ENCODE results near the gene RBKS.
"Not testable (repeated sequence)": the region's sequence is repeated elsewhere in the genome, so short reads cannot be mapped to it uniquely, and the experiment has no call there.

The RBKS gene

DNA sequence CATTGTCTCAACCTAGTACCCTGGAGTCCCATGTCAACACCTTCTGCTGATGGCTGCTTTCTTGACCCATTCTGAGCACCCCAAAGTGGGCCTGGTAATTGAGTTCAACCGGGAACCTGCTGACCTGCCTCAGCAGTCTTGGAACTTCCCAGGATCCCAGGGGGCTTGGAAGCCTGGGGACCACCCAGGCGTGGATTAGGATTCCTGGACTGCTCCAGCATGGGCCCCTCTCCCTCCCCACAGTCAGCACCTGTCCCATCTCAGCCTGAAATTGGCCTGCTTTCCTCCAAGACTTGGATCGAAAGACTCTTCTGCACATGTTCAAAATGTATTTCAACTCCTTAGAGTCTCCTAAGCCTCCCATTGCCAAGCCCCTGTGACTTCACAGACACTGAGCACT, 134.1 kb downstream of the RBKS start:
- DNase-seq: no peak

DNA sequence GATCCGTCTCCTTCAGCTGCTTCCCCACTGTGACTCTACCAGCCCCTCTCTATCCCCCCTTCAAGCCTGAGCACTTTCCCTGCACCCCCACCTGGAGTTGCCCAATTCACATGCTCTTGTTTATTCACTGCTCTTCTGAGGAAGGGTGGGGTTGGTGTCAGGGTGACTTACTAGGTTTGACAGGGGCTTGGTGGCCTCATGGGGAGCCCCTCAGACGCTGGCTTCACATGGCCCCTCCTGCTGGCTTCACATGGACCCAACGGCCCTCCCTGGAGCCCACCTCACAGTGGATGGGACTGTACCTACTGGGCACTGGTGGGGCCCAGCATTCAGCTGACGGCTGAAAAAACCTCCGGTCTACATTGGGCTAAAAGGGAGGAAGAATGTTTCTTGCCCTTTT, 135.4 kb downstream of the RBKS start:
- no peak for DNase-seq

DNA sequence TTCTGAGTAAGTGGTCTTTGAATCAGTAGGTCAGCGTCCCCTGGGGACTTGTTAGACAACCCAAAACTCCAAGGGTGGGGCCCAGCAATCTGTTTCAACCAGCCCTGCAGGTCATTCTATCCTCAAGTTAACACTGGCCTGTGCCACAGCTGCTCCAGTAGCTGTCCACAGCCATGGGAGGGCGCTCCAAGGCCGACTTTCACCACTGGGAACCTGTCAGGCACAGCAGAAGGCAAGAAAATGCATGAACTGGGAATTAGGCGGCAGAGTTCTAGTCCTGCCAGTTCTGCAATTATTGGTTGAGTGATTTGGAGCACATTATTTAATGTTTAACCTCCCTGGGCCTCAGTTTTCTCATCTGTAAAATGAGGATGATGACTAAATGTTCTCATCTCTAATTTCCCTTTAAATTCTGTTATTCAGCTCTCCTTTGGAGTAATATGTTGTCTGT, 136.0 kb downstream of the RBKS start:
- DNase-seq: no peak

DNA sequence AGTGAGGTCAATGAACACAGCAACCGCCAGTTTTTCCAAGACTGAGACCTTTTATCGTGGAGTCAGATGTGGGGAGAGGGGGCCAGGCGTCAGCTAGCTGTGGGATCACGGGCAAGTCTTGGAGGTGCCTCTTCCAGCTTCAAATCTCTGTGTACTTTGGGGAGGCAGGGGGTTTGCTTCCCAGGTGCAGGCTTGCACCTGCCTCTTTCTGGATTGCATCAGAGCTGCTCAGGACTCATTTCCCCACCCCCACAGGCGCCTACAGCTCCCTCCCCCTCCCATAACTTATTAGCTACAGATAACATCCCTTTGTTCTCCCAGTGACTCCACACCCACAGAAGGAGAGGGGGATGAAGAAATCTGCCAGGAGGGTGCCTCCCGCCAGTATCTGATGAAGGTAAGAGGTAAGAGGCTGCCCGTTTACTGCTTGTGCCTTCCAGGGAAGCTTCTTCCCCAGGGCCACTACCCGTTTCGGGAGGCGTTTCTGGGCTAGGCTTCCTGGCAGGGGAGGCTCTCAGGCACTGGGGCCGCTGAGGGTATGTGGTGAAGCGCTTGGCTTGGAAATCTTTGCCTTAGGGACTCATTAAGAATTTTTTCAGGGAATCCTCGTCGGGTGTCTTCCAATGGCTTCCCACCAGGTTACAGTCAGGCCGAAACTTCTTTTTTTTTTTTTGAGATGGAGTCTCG, 137.5 kb downstream of the RBKS start:
- no peak for DNase-seq

DNA sequence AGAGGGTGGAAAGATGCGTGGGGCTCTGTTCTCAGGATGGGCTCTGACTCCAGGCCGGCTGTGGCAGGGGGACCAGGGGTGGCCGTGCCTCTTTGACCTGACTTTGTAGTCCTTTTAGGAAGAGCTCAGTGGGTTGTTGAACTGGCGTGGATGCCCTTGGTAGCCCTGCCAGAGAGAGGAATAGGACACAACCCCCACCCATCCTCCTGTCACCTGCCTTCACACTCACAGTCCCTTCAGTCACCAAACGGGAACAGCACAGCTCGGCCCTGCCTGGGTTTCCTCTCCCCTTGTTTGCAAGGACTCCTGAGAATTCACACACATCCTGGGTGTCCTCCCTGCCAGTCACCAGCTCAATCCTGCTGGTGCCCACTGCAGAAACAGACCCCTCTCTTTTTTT, 138.8 kb downstream of the RBKS start:
- DNase-seq: no peak

DNA sequence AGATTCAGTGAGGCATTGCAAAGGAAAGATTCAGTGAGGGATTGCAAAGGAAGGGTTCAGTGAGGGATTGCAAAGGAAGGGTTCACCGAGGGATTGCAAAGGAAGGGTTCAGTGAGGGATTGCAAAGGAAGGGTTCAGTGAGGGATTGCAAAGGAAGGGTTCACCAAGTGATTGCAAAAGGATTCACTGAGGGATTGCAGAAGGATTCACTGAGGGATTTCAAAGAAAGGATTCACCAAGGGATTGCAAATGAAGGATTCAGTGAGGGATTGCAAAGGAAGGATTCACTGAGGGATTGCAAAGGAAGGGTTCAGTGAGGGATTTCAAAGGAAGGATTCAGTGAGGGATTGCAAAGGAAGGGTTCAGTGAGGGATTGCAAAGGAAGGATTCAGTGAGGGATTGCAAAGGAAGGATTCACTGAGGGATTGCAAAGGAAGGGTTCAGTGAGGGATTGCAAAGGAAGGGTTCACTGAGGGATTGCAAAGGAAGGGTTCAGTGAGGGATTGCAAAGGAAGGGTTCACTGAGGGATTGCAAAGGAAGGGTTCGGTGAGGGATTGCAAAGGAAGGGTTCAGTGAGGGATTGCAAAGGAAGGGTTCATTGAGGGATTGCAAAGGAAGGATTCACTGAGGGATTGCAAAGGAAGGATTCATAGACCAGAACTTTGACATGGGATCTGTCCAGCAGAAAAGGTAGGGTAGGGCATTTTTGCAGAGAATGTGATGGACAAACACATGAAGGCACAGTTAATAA, 141.2 kb downstream of the RBKS start:
- not testable (repeated sequence) for DNase-seq

DNA sequence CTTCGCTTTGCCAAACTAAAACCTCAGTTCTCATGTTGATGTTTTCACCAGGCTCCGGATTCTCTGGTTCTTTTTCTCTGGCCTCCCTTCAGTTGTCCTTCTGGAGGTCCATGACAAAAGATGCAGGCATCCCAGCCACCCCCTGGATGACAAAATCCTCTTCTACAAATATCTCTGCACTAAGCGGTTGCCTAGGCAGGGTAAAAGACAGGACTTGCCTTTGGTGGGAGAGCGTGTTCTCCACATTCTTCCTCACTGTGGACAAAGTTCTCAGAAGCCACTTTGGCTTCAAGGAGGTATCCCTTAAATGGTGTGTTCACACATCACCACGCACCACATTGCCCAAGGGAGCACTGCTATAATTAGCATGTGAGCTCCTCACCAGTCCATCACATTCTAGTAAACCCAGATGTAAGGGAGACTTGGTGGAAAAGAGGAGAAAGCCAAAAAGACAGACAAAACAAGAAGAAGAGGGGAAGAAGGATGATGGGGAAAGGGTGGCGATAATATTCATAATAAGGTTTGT, 142.3 kb downstream of the RBKS start:
- DNase-seq: no peak

DNA sequence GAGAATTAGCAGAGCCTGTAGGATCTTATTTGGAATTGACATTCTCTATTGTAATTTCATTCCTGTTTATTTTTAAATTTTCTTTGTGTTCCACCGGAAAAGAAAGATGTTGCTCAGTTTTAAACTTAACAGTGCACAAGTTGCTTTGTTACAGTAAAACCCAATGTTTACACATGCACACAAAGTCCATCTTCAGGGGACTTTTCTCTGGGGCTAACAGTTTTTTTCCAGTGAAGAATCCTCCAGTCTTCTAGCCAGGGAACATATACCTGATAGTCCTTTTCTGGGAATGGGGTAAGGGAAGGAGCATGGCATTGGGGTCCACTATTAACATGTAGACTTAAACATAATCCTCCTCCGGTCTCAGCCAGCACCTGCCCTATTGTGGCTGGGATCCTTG, 143.9 kb downstream of the RBKS start:
- no peak for DNase-seq

DNA sequence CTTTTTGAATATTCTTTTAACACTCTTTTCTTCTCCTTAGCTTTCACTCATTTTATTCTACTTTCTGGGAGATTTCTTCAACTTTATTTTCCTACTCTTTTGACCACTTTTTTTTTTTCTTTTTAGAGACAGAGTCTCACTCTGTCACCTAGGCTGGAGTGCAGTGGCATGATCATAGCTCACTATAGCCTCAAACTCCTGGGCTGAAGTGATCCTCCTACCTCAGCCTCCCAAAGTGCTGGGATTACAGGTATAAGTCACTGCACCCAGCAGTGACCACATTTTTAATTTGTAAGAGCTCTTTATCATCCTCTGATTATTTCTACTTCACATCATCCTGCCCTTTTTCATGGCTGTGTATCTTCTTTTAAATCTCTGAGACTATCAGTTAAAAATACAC, 144.7 kb downstream of the RBKS start:
- DNase-seq: not testable (repeated sequence)

DNA sequence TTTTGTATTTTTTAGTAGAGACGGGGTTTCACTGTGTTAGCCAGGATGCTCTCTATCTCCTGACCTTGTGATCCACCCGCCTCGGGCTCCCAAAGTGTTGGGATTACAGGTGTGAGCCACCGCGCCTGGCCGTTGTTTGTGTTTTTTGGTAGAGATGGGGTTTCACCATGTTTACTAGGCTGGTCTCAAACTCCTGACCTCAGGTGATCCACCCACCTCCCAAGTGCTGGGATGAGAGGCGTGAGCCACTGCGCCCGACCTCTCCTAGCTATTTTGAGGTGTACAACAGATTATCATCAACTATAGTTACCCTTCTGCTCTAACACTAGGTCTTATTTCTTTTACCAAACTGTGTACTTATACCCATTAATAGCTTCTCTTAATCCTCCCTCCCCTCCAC, 147.6 kb downstream of the RBKS start:
- no peak for DNase-seq

DNA sequence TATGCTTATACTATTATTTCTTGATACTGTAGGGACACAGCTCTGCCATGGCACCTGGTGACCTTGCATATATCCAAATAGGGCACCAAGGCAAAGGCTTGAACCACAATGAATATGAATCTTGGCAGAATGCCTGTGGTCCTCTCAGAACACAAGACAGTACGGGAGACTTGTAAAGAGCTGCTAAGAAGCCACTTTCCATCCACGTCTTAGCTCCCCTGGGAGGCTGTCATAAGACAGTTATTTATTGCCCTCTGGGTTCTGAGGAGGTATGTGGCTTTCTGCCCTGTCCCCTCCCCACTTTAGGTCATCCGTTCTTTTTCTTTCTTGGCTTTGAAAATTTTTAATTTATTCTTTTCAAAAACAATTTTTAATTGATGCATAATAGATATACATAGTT, 148.5 kb downstream of the RBKS start:
- DNase-seq: no peak

DNA sequence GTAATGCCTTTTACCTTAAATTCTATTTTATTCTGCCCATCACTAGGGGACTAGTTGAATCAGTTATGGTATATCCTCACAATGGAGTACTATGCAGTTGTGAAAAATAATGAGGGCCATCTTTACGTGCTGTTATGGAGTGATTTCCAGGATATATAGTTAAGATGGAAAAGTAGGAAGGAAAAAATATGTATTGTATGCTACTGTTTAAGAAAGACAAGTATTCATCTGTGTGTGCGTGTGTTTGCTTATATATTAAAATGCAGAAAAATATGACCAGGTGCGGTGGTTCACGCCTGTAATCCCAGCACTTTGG, 151.2 kb downstream of the RBKS start:
- DNase-seq: no peak

DNA sequence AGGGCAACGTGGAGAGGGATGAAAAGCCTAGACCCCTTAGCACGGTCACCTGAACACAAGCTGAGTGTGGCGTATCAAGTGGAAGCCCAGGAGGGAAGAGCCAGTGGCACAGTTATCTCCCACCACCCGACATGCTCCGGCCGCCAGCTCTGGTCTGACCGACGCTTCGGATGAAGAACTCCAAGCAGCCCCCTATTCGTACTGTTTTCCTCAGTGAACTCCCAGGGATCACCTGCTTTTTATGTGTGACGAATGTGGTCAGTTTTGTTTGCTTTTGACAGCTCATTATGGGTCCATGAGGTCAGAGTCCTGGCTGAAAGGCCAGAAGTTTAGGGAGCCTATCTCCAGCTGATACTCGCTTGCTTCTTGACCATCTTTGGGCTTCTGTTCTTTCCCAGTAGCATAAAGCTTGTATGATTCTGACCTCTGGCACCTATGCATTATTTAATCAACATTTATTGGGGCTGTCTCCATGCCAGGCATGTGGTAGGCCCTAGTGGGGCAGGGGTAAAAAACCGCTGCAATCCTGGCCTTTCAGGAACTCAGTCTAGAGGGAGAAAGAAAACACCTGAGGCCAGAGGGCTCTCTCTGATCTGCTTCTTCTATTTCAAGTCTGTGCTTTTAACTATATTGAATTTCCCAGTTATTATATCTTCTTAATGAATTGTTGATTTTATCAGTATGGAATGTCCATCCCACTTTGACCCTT, 151.7 kb downstream of the RBKS start:
- no peak for DNase-seq

DNA sequence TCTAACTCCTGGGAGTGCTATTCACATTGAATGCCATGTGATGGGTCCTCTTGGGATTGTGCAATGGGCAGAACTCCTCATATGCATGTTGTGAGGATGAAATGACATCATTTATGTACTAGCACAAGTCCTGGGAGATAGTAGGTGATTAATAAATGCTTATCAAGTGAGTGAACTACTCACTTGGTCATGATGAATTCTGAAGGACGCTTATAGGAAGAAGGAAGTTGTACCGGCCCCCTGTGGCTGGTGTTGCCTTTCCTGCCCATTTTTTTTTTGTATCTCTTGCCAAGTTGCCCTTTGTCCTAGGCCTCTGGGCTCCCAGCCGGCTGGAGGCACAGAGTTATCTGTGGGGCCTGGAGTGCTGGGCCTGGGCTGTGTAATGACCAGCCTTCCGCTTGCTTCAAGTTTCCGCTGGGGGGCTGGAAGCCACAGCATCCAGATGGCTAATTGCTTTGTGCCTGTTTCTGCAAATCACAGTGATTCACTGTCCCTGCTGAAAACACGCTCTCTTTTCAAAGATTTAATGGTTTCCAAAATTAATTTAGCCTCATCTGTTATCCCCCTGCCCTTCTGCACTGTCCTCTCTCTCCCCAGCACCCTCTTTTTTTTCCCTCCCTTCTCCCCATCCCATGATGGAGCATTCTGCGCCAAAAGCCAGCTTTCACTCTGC, 152.4 kb downstream of the RBKS start:
- DNase-seq: no peak

DNA sequence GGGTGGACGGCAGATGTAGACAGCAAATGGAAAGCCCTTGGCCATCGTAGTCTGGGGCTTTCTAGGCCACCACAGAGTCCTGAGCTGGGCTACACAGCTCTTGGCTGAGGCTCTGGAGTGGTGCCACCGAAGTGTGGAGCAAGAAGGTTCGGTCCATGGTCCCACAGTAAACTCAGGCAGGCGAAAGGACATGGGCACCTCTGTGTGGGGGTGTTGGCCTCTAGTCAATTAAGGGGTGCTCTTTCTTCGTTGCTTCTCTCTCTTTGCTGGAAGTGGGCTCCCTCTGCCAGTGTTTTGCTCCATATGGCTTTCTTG, 153.3 kb downstream of the RBKS start:
- DNase-seq: no peak

DNA sequence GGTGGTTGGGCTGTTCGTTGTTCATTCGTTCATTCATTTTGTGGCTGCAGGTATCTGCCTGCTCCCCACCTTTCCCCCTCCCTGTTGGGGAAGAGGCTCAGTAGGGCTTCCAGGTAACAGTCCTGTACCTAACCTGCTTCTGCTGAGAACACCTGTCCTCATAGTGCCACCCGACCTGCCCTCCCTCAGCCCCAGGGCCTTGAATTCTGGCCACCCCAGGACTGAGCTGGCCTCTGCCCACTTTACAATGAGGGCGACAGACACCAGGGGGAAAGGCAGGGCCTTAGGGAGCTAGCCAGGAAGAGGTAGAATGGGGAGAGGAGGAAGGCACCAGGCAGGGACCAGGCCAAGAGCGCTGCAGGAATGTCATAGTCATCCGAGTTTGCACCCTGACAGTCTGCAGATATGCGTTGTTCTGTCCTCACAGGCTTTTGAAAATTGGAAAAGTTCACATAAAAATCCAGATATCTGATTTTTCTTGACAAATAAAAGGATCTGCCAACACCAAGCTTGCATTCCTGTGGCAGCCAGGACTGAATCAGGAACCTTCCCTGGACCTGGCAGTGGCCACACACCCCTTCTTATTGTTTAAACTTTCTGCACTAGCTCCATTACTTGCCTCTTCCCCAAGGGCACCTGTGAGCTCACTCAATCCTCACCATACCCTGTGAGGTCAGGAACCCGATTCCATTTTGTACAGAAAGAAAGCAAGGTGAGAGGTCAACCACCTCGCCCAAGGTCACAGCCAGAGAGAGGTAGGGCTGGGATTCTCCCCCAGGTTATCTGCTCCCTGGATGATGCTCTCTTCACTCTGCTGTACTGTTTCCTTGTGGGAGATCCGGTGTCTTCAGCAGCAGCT, 153.9 kb downstream of the RBKS start:
- no peak for DNase-seq

DNA sequence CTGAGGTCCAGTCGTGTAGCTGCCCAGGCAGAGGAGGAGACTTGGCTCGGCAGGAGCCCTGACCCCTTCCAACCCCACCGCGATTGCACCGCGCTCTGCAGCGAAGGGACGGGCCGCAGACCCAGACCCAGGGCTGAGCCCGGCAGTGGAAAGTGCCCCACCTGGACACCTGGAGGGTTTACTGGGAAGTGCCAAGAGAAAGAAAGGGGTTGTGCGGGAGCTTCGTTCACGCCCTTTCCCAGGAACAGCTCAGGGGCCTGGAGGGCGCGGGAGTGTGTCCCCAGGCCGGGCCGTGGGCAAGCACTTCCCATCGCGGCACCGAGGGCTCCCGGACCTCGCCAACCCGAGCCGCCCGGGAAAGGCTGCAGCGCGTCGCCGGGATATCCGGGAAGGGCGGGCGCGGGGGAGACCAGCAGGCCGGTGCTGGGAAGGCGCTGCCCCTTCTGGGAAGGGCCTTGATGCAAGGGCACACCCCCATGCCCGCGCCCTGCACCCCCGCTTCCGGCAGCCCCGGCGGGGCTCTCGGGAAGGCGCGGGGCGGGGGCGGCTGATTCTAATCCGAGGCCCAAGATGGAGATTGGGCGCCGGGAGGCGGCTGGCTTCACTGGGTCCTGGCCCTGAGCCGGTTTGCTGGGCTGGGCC, 154.8 kb downstream of the RBKS start:
- DNase-seq: no peak

DNA sequence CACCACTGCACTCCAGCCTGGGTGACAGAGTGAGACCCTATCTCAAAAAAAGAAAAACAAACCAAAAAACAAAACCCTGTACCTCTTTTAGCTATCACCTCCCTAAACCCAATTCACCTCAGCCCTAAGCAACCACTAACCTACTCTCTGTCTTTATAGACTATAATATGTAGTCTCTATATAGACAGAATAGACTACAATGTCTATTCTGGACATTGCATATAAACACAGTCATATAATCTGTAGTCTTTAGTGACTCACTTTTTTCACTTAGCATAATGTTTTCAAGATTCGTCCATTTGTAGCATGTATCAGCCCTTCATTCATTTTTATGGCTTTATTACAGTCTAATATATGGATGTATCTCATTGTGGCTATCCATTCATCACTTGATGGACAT, 155.9 kb downstream of the RBKS start:
- DNase-seq: no peak
